Measurements from ENCODE around the gene TKTL1.
"Not testable (repeated sequence)": the region's sequence is repeated elsewhere in the genome, so short reads cannot be mapped to it uniquely, and the experiment has no call there.

DNA sequence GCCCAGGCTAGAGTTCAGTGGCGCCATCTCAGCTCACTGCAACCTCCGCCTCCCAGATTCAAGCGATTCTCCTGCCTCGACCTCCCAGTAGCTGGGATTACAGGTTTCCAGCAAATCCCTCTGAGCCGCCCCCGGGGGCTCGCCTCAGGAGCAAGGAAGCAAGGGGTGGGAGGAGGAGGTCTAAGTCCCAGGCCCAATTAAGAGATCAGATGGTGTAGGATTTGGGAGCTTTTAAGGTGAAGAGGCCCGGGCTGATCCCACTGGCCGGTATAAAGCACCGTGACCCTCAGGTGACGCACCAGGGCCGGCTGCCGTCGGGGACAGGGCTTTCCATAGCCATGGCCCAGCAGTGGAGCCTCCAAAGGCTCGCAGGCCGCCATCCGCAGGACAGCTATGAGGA, 38.3 kb upstream of the TKTL1 start, which contains the start of gene OPN1MW3:
- not testable (repeated sequence) for TF ChIP-seq CTCF (conservative IDR thresholded peaks at IDR 0.05); EZH2 (IDR thresholded peaks at IDR 0.05; ENCODE audit: low read depth)

All from PC-9 (cell line).